Mesenchymal stem cell (in vitro differentiated cells and primary cell): ENCODE data around the gene CEP97.

Source experiments
- DNase-seq: peaks from one replicate; pipeline ENCODE4 v3.0.0-alpha.2; 2013
- H2AFZ ChIP-seq: one replicate; pipeline ENCODE4 v1.6.1; 2013; ENCODE audit warnings: low read depth, mild to moderate bottlenecking, control low read depth, inconsistent platforms, low read length, moderate library complexity
- H2AK5ac ChIP-seq: 2 replicates; pipeline ENCODE4 v1.6.1; 2013; ENCODE audit warnings: low read length, moderate library complexity, mild to moderate bottlenecking, inconsistent platforms; ENCODE audit not compliant: severe bottlenecking
- H2BK120ac ChIP-seq: one replicate; pipeline ENCODE4 v1.6.1; 2013; ENCODE audit warnings: low read depth, mild to moderate bottlenecking, inconsistent platforms, low read length, moderate library complexity
- H2BK12ac ChIP-seq, 2 experiments: one replicate each; pipeline ENCODE4 v1.6.1; 2013; ENCODE audit warnings: inconsistent platforms in 2 of 2, low read length in 2 of 2, mild to moderate bottlenecking in 2 of 2, moderate library complexity in 2 of 2, control low read depth in 1 of 2
- H2BK15ac ChIP-seq: one replicate; pipeline ENCODE4 v1.6.1; 2013; ENCODE audit warnings: mild to moderate bottlenecking, low read depth, inconsistent platforms; ENCODE audit not compliant: poor library complexity, severe bottlenecking
- H2BK5ac ChIP-seq: 2 replicates; pipeline ENCODE4 v1.6.1; 2013; ENCODE audit warnings: low read depth, mild to moderate bottlenecking, low read length, control low read depth, inconsistent platforms; ENCODE audit not compliant: poor library complexity, severe bottlenecking
- H3K14ac ChIP-seq, 2 experiments: one replicate each; pipeline ENCODE4 v1.6.1; 2013; ENCODE audit warnings: inconsistent platforms in 2 of 2, low read length in 2 of 2, control low read depth in 1 of 2, mild to moderate bottlenecking in 1 of 2, moderate library complexity in 1 of 2
- H3K18ac ChIP-seq, 2 experiments: one replicate each; pipeline ENCODE4 v1.6.1; 2013; ENCODE audit warnings: inconsistent platforms in 2 of 2, low read length in 2 of 2, control low read depth in 1 of 2, low read depth in 1 of 2, mild to moderate bottlenecking in 1 of 2
- H3K23ac ChIP-seq, 2 experiments: one replicate each; pipeline ENCODE4 v1.6.1; 2013; ENCODE audit warnings: inconsistent platforms in 2 of 2, low read length in 2 of 2, mild to moderate bottlenecking in 2 of 2, moderate library complexity in 2 of 2, control low read depth in 1 of 2
- H3K27ac ChIP-seq: 2 replicates; pipeline ENCODE4 v1.5.1; 2013; ENCODE audit warnings: mild to moderate bottlenecking, moderate library complexity, low read length, control low read depth, inconsistent platforms; ENCODE audit not compliant: poor library complexity, severe bottlenecking
- H3K27me3 ChIP-seq, 2 experiments: 2 replicates each; pipeline versions ENCODE4 v1.6.1 to v1.7.0; 2013; ENCODE audit warnings: low read length in 2 of 2, mild to moderate bottlenecking in 2 of 2, moderate library complexity in 2 of 2, control low read depth in 1 of 2, inconsistent platforms in 1 of 2; ENCODE audit not compliant: control insufficient read depth in 1 of 2, insufficient read depth in 1 of 2
- H3K36me3 ChIP-seq, 2 experiments: 2 replicates each; pipeline versions ENCODE4 v1.6.1 to v1.7.0; 2013; ENCODE audit warnings: low read length in 2 of 2, control low read depth in 1 of 2, inconsistent platforms in 1 of 2, low read depth in 1 of 2, mild to moderate bottlenecking in 1 of 2; ENCODE audit not compliant: insufficient read depth in 2 of 2, control insufficient read depth in 1 of 2
- H3K4ac ChIP-seq, 2 experiments: one replicate each; pipeline ENCODE4 v1.6.1; 2013; ENCODE audit warnings: inconsistent platforms in 2 of 2, low read length in 2 of 2, mild to moderate bottlenecking in 2 of 2, moderate library complexity in 2 of 2, control low read depth in 1 of 2, low read depth in 1 of 2
- H3K4me1 ChIP-seq: 2 replicates; pipeline ENCODE4 v1.6.1; 2013; ENCODE audit warnings: low read depth, low read length, control low read depth; ENCODE audit not compliant: control insufficient read depth, insufficient read depth
- H3K4me2 ChIP-seq: 2 replicates; pipeline ENCODE4 v1.6.1; 2013; ENCODE audit warnings: low read length, mild to moderate bottlenecking, inconsistent platforms; ENCODE audit not compliant: poor library complexity, severe bottlenecking
- H3K4me3 ChIP-seq, 2 experiments: 2 replicates each; pipeline versions ENCODE4 v1.5.1 to v1.7.0; 2013; ENCODE audit warnings: low read length in 2 of 2, mild to moderate bottlenecking in 2 of 2, control low read depth in 1 of 2, low read depth in 1 of 2; ENCODE audit not compliant: insufficient read depth in 1 of 2
- H3K79me1 ChIP-seq: replicated peaks from 2 replicates; pipeline ENCODE4 v1.6.1; 2013; ENCODE audit warnings: mild to moderate bottlenecking, control low read depth, low read length, inconsistent platforms; ENCODE audit not compliant: poor library complexity, severe bottlenecking
- H3K9ac ChIP-seq: 2 replicates; pipeline ENCODE4 v1.7.0; 2013; ENCODE audit warnings: mild to moderate bottlenecking, low read length, moderate library complexity
- H3K9me3 ChIP-seq: 2 replicates; pipeline ENCODE4 v1.7.0; 2013; ENCODE audit warnings: mild to moderate bottlenecking, low read length; ENCODE audit not compliant: control insufficient read depth
- H4K8ac ChIP-seq: one replicate; pipeline ENCODE4 v1.6.1; 2013; ENCODE audit warnings: inconsistent platforms, mild to moderate bottlenecking, low read length, moderate library complexity
- H4K91ac ChIP-seq: one replicate; pipeline ENCODE4 v1.6.1; 2013; ENCODE audit warnings: mild to moderate bottlenecking, low read length, inconsistent platforms
- WGBS: methylation state at CpG from one replicate; pipeline ENCODE4 v1.1.7; 2013; ENCODE audit warnings: mixed read lengths; 5-methylcytosine and 5-hydroxymethylcytosine counted together

CEP97 gene

GRCh38 chr3:101720851-101721840 is 3.3 kb upstream of the CEP97 start:
- H2BK15ac ChIP-seq = no peak overlapping the region
- no peak overlapping the region for H3K27ac ChIP-seq
- peak overlapping the region in 1 of 2 experiments; percentile 14 for H3K18ac ChIP-seq
- no peaks in the 10 kb centered on the region for H3K4me1 ChIP-seq
- WGBS = 64% methylated on average over 10 of the region's 10 CpGs
- H3K23ac ChIP-seq = no peak overlapping the region
- H3K36me3 ChIP-seq = no peaks in the 10 kb centered on the region
- no peak overlapping the region for H4K91ac ChIP-seq
- peak overlapping the region; percentile 32 for H3K9ac ChIP-seq
- H2AK5ac ChIP-seq = no peak overlapping the region
- H3K4ac ChIP-seq = peak overlapping the region in 1 of 2 experiments; percentile 49
- DNase-seq = peak; percentile 29
- H3K4me3 ChIP-seq = no peak overlapping the region
- H2BK120ac ChIP-seq = no peak overlapping the region
- no peak overlapping the region for H4K8ac ChIP-seq
- H3K4me2 ChIP-seq = no peak overlapping the region
- no peak overlapping the region for H2BK12ac ChIP-seq
- H3K9me3 ChIP-seq = no peaks in the 10 kb centered on the region
- H2BK5ac ChIP-seq = no peak overlapping the region
- peak overlapping the region; percentile 76 for H2AFZ ChIP-seq
- peaks cover 8% of the 10 kb centered on the region for H3K79me1 ChIP-seq
- H3K14ac ChIP-seq = no peak overlapping the region
- H3K27me3 ChIP-seq = no peaks in the 10 kb centered on the region

GRCh38 chr3:101722394-101723173 is 1.8 kb upstream of the CEP97 start:
- Histone ChIP-seq H3K18ac (no peak overlapping the region), H3K4me3 (no peak overlapping the region), H2BK120ac (no peak overlapping the region), H3K4ac (no peak overlapping the region), H3K4me2 (no peak overlapping the region), H4K8ac (no peak overlapping the region), H3K36me3 (peaks cover 0 to under 1% of the 10 kb centered on the region in 2 experiments), H3K9me3 (no peaks in the 10 kb centered on the region), H3K79me1 (peaks cover 8% of the 10 kb centered on the region), H2AFZ (no peak overlapping the region), H2BK15ac (no peak overlapping the region), H3K23ac (no peak overlapping the region), H3K9ac (no peak overlapping the region), H2BK5ac (no peak overlapping the region), H2AK5ac (no peak overlapping the region), H3K27ac (no peak overlapping the region), H3K4me1 (no peaks in the 10 kb centered on the region), H3K27me3 (no peaks in the 10 kb centered on the region), H4K91ac (no peak overlapping the region), H2BK12ac (no peak overlapping the region), H3K14ac (no peak overlapping the region)
- DNase-seq = no peak
- WGBS = 88% methylated on average over 7 of the region's 7 CpGs

- Histone ChIP-seq H4K91ac (no peak overlapping the region), H2AK5ac (no peak overlapping the region), H3K9me3 (no peaks in the 10 kb centered on the region), H3K14ac (no peak overlapping the region), H3K4me3 (peak overlapping the region; percentile 82 to 99), H4K8ac (peak overlapping the region; percentile 8), H3K4me2 (peak overlapping the region; percentile 99), H2BK120ac (no peak overlapping the region), H2BK12ac (no peak overlapping the region), H3K23ac (no peak overlapping the region), H3K79me1 (peaks cover 11% of the 10 kb centered on the region), H3K4ac (peak overlapping the region; percentile 54 to 75), H3K27ac (no peak overlapping the region), H2BK15ac (peak overlapping the region; percentile 26), H3K9ac (peak overlapping the region; percentile 92), H2AFZ (peak overlapping the region; percentile 55), H3K36me3 (peaks cover 10 to 20% of the 10 kb centered on the region in 2 experiments), H3K4me1 (no peaks in the 10 kb centered on the region), H3K18ac (peak overlapping the region; percentile 11 to 62), H3K27me3 (no peaks in the 10 kb centered on the region), H2BK5ac (no peak overlapping the region)
- WGBS = under 1% methylated on average over 19 of the region's 21 CpGs
- peak; percentile 34 for DNase-seq
These were observed 928 bp downstream of the CEP97 start for GRCh38 chr3:101725194-101725889.
